A673 (cell line): ENCODE data around the gene SST.

Source experiments
- EZH2 ChIP-seq: fragments of 200-600 bp; sonication (generic); IDR thresholded peaks from 2 replicates; pipeline ENCODE4 v1.6.1; 2017; ENCODE audit warnings: borderline replicate concordance, low read depth, mild to moderate bottlenecking, mixed read lengths, antibody characterized with exemption, low read length; ENCODE audit not compliant: poor library complexity, severe bottlenecking
- TF ChIP-seq, protein P1 (sequence below): fragments of 300-800, 200-600 bp; sonication (generic); conservative IDR thresholded peaks from 2 replicates; pipeline ENCODE4 v1.5.1; 2017; ENCODE audit warnings: low read depth, mild to moderate bottlenecking, antibody characterized with exemption, low read length, moderate library complexity, mixed read lengths

DNA sequence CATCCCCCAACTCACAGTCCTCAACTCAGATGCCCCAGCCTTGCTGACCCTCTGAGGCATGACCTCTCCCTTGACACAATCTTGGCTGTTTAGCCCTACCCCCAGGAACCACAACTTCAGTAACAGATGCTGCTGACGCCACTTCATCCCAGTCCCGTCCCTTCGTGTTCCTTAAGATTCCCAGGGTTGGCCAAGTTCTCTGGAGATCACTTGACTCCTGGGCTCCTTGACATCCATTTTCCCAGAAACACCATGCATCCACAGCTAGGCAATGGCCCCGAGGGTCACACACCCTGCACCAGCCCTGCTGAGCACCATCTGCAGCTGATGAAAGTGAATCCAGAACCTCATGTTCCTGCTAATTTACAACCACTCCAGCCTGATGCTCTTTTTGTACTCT, 25.3 kb upstream of the SST start:
- TF ChIP-seq, protein P1, sequence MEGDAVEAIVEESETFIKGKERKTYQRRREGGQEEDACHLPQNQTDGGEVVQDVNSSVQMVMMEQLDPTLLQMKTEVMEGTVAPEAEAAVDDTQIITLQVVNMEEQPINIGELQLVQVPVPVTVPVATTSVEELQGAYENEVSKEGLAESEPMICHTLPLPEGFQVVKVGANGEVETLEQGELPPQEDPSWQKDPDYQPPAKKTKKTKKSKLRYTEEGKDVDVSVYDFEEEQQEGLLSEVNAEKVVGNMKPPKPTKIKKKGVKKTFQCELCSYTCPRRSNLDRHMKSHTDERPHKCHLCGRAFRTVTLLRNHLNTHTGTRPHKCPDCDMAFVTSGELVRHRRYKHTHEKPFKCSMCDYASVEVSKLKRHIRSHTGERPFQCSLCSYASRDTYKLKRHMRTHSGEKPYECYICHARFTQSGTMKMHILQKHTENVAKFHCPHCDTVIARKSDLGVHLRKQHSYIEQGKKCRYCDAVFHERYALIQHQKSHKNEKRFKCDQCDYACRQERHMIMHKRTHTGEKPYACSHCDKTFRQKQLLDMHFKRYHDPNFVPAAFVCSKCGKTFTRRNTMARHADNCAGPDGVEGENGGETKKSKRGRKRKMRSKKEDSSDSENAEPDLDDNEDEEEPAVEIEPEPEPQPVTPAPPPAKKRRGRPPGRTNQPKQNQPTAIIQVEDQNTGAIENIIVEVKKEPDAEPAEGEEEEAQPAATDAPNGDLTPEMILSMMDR: no peak
- no peak for TF ChIP-seq EZH2
